DMS114 treated with DMSO at 0.1 percent for 48 hours (cell line): Measurements from ENCODE around the gene SLMAP.
"Not testable (repeated sequence)": the region's sequence is repeated elsewhere in the genome, so short reads cannot be mapped to it uniquely, and the experiment has no call there.

Source experiments
- DNase-seq: peaks from one replicate; lab custom pipeline; 2025; ENCODE audit not compliant: unreplicated experiment; lab: John Stamatoyannopoulos, UW

Gene SLMAP

GRCh38 chr3:57825116-57825515 is 69.0 kb downstream of the SLMAP start:
- DNase-seq, result no peak

GRCh38 chr3:57826245-57826951 is 70.3 kb downstream of the SLMAP start:
- no peak for DNase-seq

- no peak for DNase-seq
These were observed 71.0 kb downstream of the SLMAP start for GRCh38 chr3:57826952-57827723.

GRCh38 chr3:57827757-57828156 is 71.6 kb downstream of the SLMAP start:
- no peak for DNase-seq

GRCh38 chr3:57832486-57832885 is 76.4 kb downstream of the SLMAP start:
- DNase-seq, result no peak

GRCh38 chr3:57832900-57833313 is 76.8 kb downstream of the SLMAP start:
- DNase-seq, result no peak

- no peak for DNase-seq
These were observed 77.7 kb downstream of the SLMAP start for GRCh38 chr3:57833763-57834162.

- DNase-seq, result no peak
These were observed 81.6 kb downstream of the SLMAP start for GRCh38 chr3:57837686-57838085.

- DNase-seq, result no peak
These were observed 82.5 kb downstream of the SLMAP start for GRCh38 chr3:57838627-57839026.

GRCh38 chr3:57840473-57840872 is 84.4 kb downstream of the SLMAP start:
- DNase-seq, result no peak

- DNase-seq, result no peak
These were observed 85.7 kb downstream of the SLMAP start for GRCh38 chr3:57841818-57842217.

GRCh38 chr3:57848177-57848738 is 92.1 kb downstream of the SLMAP start:
- no peak for DNase-seq

- no peak for DNase-seq
These were observed 95.2 kb downstream of the SLMAP start for GRCh38 chr3:57851304-57851703.

- peak; percentile 16 for DNase-seq
These were observed 96.8 kb downstream of the SLMAP start for GRCh38 chr3:57852896-57853295.

- no peak for DNase-seq
These were observed 99.2 kb downstream of the SLMAP start for GRCh38 chr3:57855281-57855680.

GRCh38 chr3:57855943-57856342 is 99.8 kb downstream of the SLMAP start:
- DNase-seq, result no peak

- DNase-seq, result peak; percentile 20
These were observed 100.6 kb downstream of the SLMAP start for GRCh38 chr3:57856675-57857074.

GRCh38 chr3:57862894-57863293 is 106.8 kb downstream of the SLMAP start:
- DNase-seq, result no peak

GRCh38 chr3:57863380-57863779 is 107.3 kb downstream of the SLMAP start:
- no peak for DNase-seq

- DNase-seq, result no peak
These were observed 108.7 kb downstream of the SLMAP start for GRCh38 chr3:57864853-57865252.

GRCh38 chr3:57869110-57869509 is 113.0 kb downstream of the SLMAP start:
- not testable (repeated sequence) for DNase-seq

GRCh38 chr3:57872606-57873005 is 116.5 kb downstream of the SLMAP start:
- no peak for DNase-seq
